ENCODE data around the gene CCDC172. TPM values are rescaled to one million over a fixed set of nuclear protein-coding genes. Genes with fewer than 3 reads are reported as not detected.

Gene CCDC172
- total RNA-seq, 1 experiment from 2014 or later, result not detected

- intact Hi-C loops (cut with micrococcal nuclease), result no loop called here
- Histone ChIP-seq H4K20me1 (ENCODE audit: low read length) (no peaks in the 10 kb centered on the region), H3K9me3 (ENCODE audit: low read length) (no peaks in the 10 kb centered on the region), H3K4me2 (ENCODE audit: low read length) (no peak overlapping the region), H3K9me2 (replicated peaks; ENCODE audit: low read length) (no peaks in the 10 kb centered on the region), H3F3A (ENCODE audit: low read length, unreplicated experiment) (no peaks in the 10 kb centered on the region), H3K79me2 (ENCODE audit: low read length) (no peaks in the 10 kb centered on the region), H3K27ac (ENCODE audit: low read length) (no peak overlapping the region), H3K4me3 (ENCODE audit: low read length) (no peak overlapping the region), H3K27me3 (ENCODE audit: low read length) (no peaks in the 10 kb centered on the region), H2AFZ (ENCODE audit: low read length) (no peak overlapping the region), H3K9ac (ENCODE audit: low read length) (no peak overlapping the region), H3K36me3 (ENCODE audit: low read depth, low read length) (no peaks in the 10 kb centered on the region), H3K4me1 (ENCODE audit: insufficient read depth, low read length) (no peaks in the 10 kb centered on the region)
- TF ChIP-seq EZH2 (IDR thresholded peaks at IDR 0.05; ENCODE audit: low read length, unreplicated experiment), result no peak
- TF ChIP-seq EZH2phosphoT487 (IDR thresholded peaks at IDR 0.05; ENCODE audit: borderline replicate concordance, low read length), result no peak
- no peak for TF ChIP-seq CTCF (conservative IDR thresholded peaks at IDR 0.05; ENCODE audit: low read depth, low read length)
- CTCF ChIA-PET, result no interaction called here
- ATAC-seq, result no peak
- no peak for DNase-seq
- no TSS peak for BruUV-seq (replicated peaks)
- POLR2A ChIA-PET (ENCODE audit: unreplicated experiment), result no interaction called here
Measured at GRCh38 chr10:116311706-116312490, 12.3 kb upstream of the CCDC172 start.

- Histone ChIP-seq H3K9me3 (ENCODE audit: low read length) (no peaks in the 10 kb centered on the region), H3K79me2 (ENCODE audit: low read length) (no peaks in the 10 kb centered on the region), H3K27ac (ENCODE audit: low read length) (no peak overlapping the region), H3F3A (ENCODE audit: low read length, unreplicated experiment) (no peaks in the 10 kb centered on the region), H3K9ac (ENCODE audit: low read length) (no peak overlapping the region), H3K4me3 (ENCODE audit: low read length) (no peak overlapping the region), H3K4me1 (ENCODE audit: insufficient read depth, low read length) (no peaks in the 10 kb centered on the region), H3K4me2 (ENCODE audit: low read length) (no peak overlapping the region), H3K36me3 (ENCODE audit: low read depth, low read length) (no peaks in the 10 kb centered on the region), H3K27me3 (ENCODE audit: low read length) (no peaks in the 10 kb centered on the region), H3K9me2 (replicated peaks; ENCODE audit: low read length) (no peaks in the 10 kb centered on the region), H2AFZ (ENCODE audit: low read length) (no peak overlapping the region), H4K20me1 (ENCODE audit: low read length) (no peaks in the 10 kb centered on the region)
- TF ChIP-seq CTCF (conservative IDR thresholded peaks at IDR 0.05; ENCODE audit: low read depth, low read length), result no peak
- no peak for TF ChIP-seq EZH2 (IDR thresholded peaks at IDR 0.05; ENCODE audit: low read length, unreplicated experiment)
- no peak for TF ChIP-seq EZH2phosphoT487 (IDR thresholded peaks at IDR 0.05; ENCODE audit: borderline replicate concordance, low read length)
- ChIA-PET POLR2A (ENCODE audit: unreplicated experiment) (no interaction called here), CTCF (no interaction called here)
- intact Hi-C loops (cut with micrococcal nuclease), result no loop called here
- ATAC-seq (no peak), DNase-seq (no peak)
- no TSS peak for BruUV-seq (replicated peaks)
Measured at GRCh38 chr10:116312548-116312947, 11.7 kb upstream of the CCDC172 start.

GRCh38 chr10:116316503-116316902, 7.7 kb upstream of the CCDC172 start:
- H3K4me1 ChIP-seq (ENCODE audit: insufficient read depth, low read length), result no peaks in the 10 kb centered on the region
- H3K27ac ChIP-seq (ENCODE audit: low read length), result no peak overlapping the region
- H3K9ac ChIP-seq (ENCODE audit: low read length), result no peak overlapping the region
- H3K4me3 ChIP-seq (ENCODE audit: low read length), result no peak overlapping the region
- DNase-seq (no peak), ATAC-seq (no peak)
- no peaks in the 10 kb centered on the region for H3K9me3 ChIP-seq (ENCODE audit: low read length)
- H2AFZ ChIP-seq (ENCODE audit: low read length), result no peak overlapping the region
- H3K4me2 ChIP-seq (ENCODE audit: low read length), result no peak overlapping the region
- no TSS peak for BruUV-seq (replicated peaks)
- TF ChIP-seq CTCF (conservative IDR thresholded peaks at IDR 0.05; ENCODE audit: low read depth, low read length), result no peak
- TF ChIP-seq EZH2 (IDR thresholded peaks at IDR 0.05; ENCODE audit: low read length, unreplicated experiment), result no peak
- no peak for TF ChIP-seq EZH2phosphoT487 (IDR thresholded peaks at IDR 0.05; ENCODE audit: borderline replicate concordance, low read length)
- no peaks in the 10 kb centered on the region for H3K36me3 ChIP-seq (ENCODE audit: low read depth, low read length)
- intact Hi-C loops (cut with micrococcal nuclease), result no loop called here
- H3K79me2 ChIP-seq (ENCODE audit: low read length), result no peaks in the 10 kb centered on the region
- H3K9me2 ChIP-seq (replicated peaks; ENCODE audit: low read length), result no peaks in the 10 kb centered on the region
- H3K27me3 ChIP-seq (ENCODE audit: low read length), result no peaks in the 10 kb centered on the region
- no peaks in the 10 kb centered on the region for H3F3A ChIP-seq (ENCODE audit: low read length, unreplicated experiment)
- ChIA-PET CTCF (no interaction called here), POLR2A (ENCODE audit: unreplicated experiment) (no interaction called here)
- no peaks in the 10 kb centered on the region for H4K20me1 ChIP-seq (ENCODE audit: low read length)

Measured in PC-3 (cell line).